G401.6 (cell line): ENCODE measurements around the gene GALNT1.
"Not testable (repeated sequence)": the region's sequence is repeated elsewhere in the genome, so short reads cannot be mapped to it uniquely, and the experiment has no call there.

Source experiments
- FAIRE-seq: peaks from 2 replicates; lab custom pipeline; 2012; peaks lifted over from hg19 to GRCh38; lab: Jason Lieb, UNC

Gene GALNT1

GRCh38 chr18:35581546-35581897 is at the start of gene GALNT1:
Gene GALNT1 (plus strand): TSS chr18:35581740. CDS start chr18:35654663, 72,923 bp downstream.
- FAIRE-seq: no peak

GRCh38 chr18:35533916-35534405 is 47.6 kb upstream of the GALNT1 start:
- FAIRE-seq: no peak

- no peak for FAIRE-seq
Measured at GRCh38 chr18:35535297-35535696, 46.2 kb upstream of the GALNT1 start.

GRCh38 chr18:35542356-35542755 is 39.2 kb upstream of the GALNT1 start:
- FAIRE-seq: no peak

- FAIRE-seq: no peak
Measured at GRCh38 chr18:35547008-35547605, 34.4 kb upstream of the GALNT1 start.

GRCh38 chr18:35549564-35549963 is 32.0 kb upstream of the GALNT1 start:
- no peak for FAIRE-seq

- no peak for FAIRE-seq
Measured at GRCh38 chr18:35553300-35553699, 28.2 kb upstream of the GALNT1 start.

GRCh38 chr18:35555538-35555937 is 26.0 kb upstream of the GALNT1 start:
- FAIRE-seq: not testable (repeated sequence)

- no peak for FAIRE-seq
Measured at GRCh38 chr18:35559867-35560266, 21.7 kb upstream of the GALNT1 start.

- peak; percentile 36 for FAIRE-seq
Measured at GRCh38 chr18:35564795-35565453, 16.6 kb upstream of the GALNT1 start.

GRCh38 chr18:35566019-35566418 is 15.5 kb upstream of the GALNT1 start:
- no peak for FAIRE-seq

- FAIRE-seq: no peak
Measured at GRCh38 chr18:35570182-35570581, 11.4 kb upstream of the GALNT1 start.

GRCh38 chr18:35571138-35571537 is 10.4 kb upstream of the GALNT1 start:
- FAIRE-seq: no peak

- FAIRE-seq: no peak
Measured at GRCh38 chr18:35572644-35573043, 8.9 kb upstream of the GALNT1 start.

- no peak for FAIRE-seq
Measured at GRCh38 chr18:35573531-35573930, 8.0 kb upstream of the GALNT1 start.

GRCh38 chr18:35576240-35576845 is 5.2 kb upstream of the GALNT1 start:
- FAIRE-seq: not testable (repeated sequence)

GRCh38 chr18:35577045-35577848 is 4.3 kb upstream of the GALNT1 start:
- FAIRE-seq: no peak

- FAIRE-seq: no peak
Measured at GRCh38 chr18:35578481-35578880, 3.1 kb upstream of the GALNT1 start.

- FAIRE-seq: no peak
Measured at GRCh38 chr18:35578936-35579335, 2.6 kb upstream of the GALNT1 start.

GRCh38 chr18:35580701-35581539 is 620 bp upstream of the GALNT1 start:
- no peak for FAIRE-seq

GRCh38 chr18:35581898-35582641 is 530 bp downstream of the GALNT1 start:
- no peak for FAIRE-seq
